GM13977 (cell line): ENCODE results near the gene SMG5.

Source experiments
- DNase-seq: peaks from one replicate; pipeline ENCODE4 v3.0.0; 2012; ENCODE audit warnings: low spot score
- CTCF ChIP-seq: IDR thresholded peaks from 2 replicates; pipeline ENCODE4 v1.5.1; 2012; ENCODE audit warnings: mild to moderate bottlenecking, control low read depth; ENCODE audit not compliant: insufficient read depth; ENCODE audit errors: extremely low read depth, missing control alignments
- in situ Hi-C: fragments of 300-500 bp; cut with MboI; formaldehyde crosslinking; loops from one replicate; pipeline ENCODE4 v1.12.0; 2022; ENCODE audit warnings: low sequenced_read_pairs, low pct_unique_long_range_greater_than_20kb, mixed read lengths, inconsistent platforms; ENCODE audit not compliant: unreplicated experiment

SMG5 gene

GRCh38 chr1:156233426-156234127 lies 49.0 kb downstream of the SMG5 start:
- in situ Hi-C loops = no loop called here
- TF ChIP-seq CTCF = no peak
- DNase-seq = no peak

GRCh38 chr1:156232201-156232894 lies 50.3 kb downstream of the SMG5 start:
- in situ Hi-C loops = no loop called here
- TF ChIP-seq CTCF = no peak
- DNase-seq = no peak

- in situ Hi-C loops = no loop called here
- DNase-seq = no peak
- no peak for TF ChIP-seq CTCF
Measured at GRCh38 chr1:156230473-156230837, 52.2 kb downstream of the SMG5 start.

GRCh38 chr1:156229809-156230472 lies 52.7 kb downstream of the SMG5 start:
- no peak for TF ChIP-seq CTCF
- in situ Hi-C loops = loop anchor here (10.0 kb wide), 1 partner anchor 85 kb away; no protein-coding TSS in a partner anchor
- DNase-seq = no peak

GRCh38 chr1:156228501-156228900 lies 54.1 kb downstream of the SMG5 start:
- no peak for TF ChIP-seq CTCF
- in situ Hi-C loops = loop anchor here (10.0 kb wide), 1 partner anchor 84 kb away; no protein-coding TSS in a partner anchor
- DNase-seq = no peak

GRCh38 chr1:156226782-156227181 lies 55.8 kb downstream of the SMG5 start:
- in situ Hi-C loops = loop anchor here (10.0 kb wide), 1 partner anchor 82 kb away; no protein-coding TSS in a partner anchor
- DNase-seq = no peak
- TF ChIP-seq CTCF = no peak
